HG02852 (cell line): ENCODE data around the gene NCAN.

Experiments
- ATAC-seq: cut with Tn5 transposase; IDR thresholded peaks from one replicate; pipeline ENCODE4 v1.9.1; 2021; ENCODE audit warnings: mild to moderate bottlenecking, moderate library complexity; ENCODE audit not compliant: unreplicated experiment

The NCAN gene

GRCh38 chr19:19258589-19259338 is 47.0 kb downstream of the NCAN start:
- no peak for ATAC-seq

DNA sequence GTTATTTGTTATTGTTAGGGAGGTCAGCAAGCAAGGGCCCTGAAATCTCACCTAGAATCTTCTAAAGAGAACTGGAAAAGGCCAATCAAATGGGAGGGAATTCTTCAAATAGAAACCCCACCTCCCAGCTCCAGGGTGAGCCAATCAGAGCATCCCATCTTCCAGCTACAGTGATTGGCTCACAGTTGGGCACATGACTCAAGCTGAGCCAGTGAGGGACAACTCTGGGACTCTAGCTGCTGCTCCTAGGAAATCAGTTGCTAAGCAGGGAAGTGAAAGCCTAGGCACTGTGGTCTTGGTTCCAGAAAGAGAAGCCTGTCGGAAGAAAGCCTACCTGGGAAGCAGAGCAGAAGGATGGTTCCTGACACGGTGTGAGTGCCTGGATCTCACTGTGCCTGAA is 48.0 kb downstream of the NCAN start:
- ATAC-seq = no peak

- ATAC-seq = no peak
These were observed 48.9 kb downstream of the NCAN start for GRCh38 chr19:19260417-19261214.

- no peak for ATAC-seq
These were observed 49.8 kb downstream of the NCAN start for GRCh38 chr19:19261350-19262189.

DNA sequence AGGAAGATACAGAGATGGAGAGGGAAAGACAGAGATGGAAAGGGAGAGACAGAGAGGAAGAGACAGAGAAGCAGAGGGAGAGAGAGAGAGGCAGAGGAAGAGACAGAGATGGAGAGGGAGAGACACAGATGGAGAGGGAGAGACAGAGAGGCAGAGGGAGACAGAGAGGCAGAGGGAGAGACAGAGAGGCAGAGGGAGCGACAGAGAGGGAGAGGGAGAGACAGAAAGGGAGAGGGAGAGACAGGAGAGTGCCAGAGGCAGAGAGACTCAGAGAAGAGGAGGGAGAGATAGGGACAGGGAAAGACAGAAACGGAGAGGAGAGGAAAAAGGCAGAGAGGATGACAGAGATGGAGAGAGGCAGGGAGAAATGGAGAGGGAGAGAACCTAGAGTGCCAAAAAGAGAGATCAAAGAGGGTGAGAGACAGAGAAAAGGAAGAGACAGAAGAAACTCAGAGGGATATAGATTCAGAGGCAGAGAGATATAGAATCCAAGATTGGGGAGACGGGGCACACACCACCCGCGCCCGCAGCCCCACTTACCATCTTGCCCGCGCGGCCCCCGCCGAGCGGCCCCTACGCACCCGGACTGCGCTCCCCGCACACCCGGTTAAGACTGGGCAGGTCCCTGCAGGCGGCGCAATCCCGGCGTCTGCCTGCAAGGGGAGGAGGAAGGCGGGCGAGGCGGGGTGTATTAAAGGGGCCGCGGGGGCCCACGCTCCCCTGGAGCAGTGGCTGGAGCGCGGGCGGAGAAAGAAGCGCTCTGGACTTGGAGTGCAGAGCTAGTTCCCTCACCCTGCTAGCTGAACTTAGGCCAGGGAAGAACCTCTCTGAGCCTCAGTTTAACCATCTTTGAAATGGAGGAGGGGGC is 50.7 kb downstream of the NCAN start:
- ATAC-seq = no peak

DNA sequence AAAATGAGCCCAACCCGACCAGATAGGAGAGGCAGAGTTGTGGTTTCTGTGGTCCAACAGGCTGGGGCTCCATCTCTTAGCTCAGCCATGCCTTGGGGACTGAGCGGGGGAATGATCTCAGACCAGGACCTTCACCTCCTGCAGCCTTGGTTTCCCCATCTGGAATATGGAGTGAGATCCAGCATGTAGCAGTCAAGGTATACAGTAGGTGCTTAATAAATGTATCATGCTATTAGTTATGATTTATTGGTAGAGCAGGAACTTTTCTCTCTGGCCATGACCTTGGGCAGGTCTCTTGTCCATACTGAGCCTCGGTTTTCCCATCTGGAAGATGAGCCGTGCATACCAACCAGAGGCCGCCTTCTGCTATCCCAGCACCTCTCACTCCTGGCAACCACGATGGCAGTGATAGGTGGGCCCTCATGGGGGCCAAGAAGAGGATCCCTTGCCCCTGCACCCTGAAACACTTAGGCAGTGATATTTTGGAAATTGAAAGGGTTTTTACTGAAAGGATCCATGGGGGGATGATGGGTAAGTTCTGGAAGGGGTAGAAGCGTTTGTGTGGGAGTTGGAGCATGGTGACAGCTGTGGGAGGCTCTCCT is 52.2 kb downstream of the NCAN start:
- ATAC-seq = no peak

GRCh38 chr19:19267305-19267704 is 55.5 kb downstream of the NCAN start:
- ATAC-seq = no peak

- no peak for ATAC-seq
These were observed 57.0 kb downstream of the NCAN start for GRCh38 chr19:19268453-19269385.

DNA sequence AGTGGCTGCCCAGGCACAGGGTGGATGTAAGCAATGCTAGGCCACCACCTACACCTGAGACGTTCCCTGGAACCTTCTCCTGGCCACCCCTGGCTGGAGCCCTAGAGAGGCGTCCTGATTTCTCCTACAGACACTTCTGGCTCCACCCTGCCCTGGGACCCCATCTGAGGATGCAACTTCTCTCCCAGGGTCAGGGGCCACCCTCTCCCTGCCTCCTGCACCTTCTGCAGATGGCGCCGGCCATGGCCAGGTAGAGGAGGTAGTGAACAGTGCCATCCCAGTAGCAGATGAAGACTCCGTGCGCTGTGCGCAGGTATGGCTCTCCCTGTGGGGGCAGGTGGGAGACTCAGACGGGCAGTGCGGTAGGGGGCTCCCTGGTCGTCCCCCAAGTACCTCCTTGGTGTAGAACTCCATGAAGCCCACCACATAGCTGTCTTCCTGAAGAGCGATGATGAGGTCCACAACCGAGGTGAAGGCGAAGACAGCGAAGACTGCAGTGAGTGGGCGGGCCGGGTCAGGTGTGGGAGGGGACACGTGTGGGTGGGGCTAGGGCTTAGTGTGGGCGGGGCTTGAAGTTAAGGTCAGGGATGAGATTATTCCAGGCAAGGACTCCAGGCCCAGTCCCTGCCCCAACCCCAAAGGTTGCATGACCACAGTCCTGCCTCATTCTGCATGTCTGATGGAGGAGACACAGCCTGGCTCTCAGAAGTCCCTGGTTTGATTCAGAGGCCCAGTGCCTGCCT is 58.4 kb downstream of the NCAN start:
- no peak for ATAC-seq

DNA sequence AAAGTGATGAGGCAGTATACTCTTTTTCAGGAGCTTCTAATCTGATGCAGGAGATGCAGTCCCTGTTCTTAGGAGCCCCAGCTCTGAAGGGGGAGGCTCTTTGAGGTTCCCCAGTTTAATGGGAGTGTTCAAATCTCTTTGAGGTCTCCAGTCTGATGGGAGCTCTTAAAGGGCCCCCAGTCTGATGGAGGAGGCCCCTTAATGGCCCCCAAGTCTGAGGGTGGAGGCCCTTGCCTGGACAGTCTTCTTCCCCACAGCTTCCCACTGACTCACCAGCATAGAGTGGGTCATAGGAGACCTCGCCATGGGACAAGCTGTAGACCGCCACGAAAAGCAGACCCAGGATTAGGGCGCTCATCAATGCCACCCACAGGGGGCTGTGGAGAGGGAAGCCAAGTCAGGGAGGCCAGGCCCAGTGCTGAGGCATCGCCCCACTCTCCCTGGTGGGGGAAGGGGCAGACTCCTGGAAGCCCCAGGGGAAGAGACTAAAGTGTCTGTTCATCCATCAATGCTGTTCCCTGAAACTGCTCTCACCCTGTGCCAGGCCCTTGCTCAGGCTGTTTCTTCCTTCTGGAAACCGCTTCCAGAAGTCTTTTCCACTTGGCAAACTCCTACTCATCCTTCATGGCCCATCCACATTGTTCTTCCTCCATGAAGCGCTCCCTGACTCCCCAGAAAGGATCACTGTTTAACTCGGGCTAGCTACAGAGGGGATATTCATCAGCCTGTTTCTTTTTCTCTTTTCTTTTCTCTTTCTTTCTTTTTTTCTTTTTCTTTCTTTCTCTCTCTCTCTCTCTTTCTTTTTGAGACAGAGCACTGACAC is 59.2 kb downstream of the NCAN start:
- no peak for ATAC-seq

- ATAC-seq = no peak
These were observed 60.3 kb downstream of the NCAN start for GRCh38 chr19:19271828-19272599.

DNA sequence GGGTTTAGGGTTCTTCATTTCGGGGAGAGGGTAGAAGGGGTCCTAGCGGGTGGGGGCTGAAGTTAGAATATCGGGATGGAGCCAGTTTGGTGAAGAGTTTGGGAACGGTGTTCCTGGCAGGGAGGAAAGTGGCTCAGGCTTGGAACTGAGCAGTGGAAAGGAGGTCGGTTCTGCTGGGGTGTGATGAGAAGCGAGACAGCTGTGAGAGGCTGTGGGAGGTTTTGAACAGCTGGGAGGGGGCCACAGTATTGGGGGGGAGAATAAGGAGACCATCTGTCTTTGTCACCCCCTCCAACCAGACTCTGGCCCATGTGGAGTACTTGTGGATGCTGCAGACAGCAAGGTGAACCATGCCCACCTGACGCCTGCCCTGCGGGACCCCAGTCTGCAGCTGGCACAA is 62.4 kb downstream of the NCAN start:
- ATAC-seq = no peak

DNA sequence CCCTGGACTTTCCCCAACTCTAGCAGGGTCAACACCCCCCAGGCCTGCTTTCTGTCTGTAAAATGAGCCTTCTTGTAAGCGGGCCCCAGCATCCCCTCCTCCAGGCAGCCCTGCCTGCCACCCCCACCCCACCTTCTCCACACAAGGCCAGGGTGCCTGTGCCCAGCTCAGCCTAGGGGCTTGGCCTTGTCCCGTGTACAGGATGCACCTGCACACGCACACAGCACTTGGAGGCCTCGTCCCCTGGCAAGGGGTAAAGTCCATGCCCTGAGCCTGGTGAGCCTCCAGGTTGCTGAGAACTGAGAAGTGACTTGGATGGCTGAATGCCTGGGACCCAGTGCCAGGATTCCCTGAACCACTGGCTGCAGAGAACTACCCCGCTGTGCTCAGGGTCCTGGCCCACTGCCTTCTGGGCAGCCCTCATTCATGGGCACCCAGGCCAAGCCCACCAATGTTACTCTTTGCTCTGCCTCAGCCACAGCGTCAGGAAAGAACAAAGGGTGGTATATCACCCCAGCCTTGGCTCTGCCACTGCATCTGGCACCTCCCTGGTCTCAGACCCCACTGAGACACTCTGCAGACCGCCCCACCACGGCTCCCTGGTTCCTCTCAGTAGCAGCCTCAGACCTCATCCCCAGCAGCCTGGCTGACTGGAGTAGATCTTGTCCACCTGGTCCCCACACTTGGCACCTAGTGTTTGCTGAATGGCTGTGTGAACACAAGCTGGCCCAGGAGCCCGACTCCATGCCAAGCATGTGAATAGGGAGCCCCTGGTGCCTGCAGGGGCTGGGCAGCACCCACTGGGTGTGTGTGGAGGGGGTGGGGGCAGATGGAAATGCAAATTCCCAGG is 63.2 kb downstream of the NCAN start:
- no peak for ATAC-seq

GRCh38 chr19:19276386-19276785 is 64.6 kb downstream of the NCAN start:
- ATAC-seq = no peak

DNA sequence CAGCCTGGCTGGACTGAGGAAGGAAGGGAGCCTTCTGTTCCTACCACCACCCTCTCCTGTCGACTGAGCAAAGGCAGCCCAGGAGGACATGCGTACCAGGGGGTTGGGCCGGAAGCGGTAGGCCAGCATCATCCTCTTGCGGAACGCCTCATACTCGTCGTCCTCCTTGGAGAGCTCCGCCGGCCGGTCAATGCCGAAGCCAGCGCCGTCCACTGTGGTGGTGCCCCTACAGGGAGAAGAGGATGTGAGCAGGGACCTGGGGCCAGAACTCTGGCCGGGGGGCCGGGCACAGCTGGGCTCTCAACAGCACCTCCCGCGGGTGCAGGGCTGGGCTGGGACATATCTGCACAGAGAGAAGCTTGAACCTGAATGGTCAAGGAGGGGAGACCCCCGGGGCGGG is 65.1 kb downstream of the NCAN start:
- ATAC-seq = no peak

DNA sequence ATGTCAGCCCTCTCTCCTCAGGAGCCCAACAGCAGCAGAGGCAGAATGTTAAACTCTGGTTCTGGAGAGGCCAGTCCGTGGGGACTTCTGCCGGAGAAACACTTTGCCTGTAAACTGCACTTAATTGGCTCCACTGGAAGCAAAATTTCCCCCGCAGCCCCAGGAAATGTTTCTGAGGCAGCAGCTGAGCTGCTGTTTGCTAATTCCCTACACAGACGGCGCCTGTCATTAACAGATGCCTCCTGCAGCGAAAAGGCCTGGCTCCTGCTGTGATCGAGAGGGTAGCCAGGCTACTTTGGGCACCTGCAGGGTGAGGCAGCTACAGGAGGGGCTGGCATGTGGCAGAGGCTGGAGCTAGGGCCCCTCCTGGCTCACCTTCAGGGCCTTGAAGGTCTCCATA is 66.6 kb downstream of the NCAN start:
- ATAC-seq = no peak
